DMS53 (cell line): ENCODE data around the gene PTPRCAP.

Experiments
- DNase-seq: peaks from one replicate; lab custom pipeline; 2025; lab: John Stamatoyannopoulos, UW

PTPRCAP gene

GRCh38 chr11:67440229-67441097 lies 3.0 kb upstream of the PTPRCAP start:
- no peak for DNase-seq

GRCh38 chr11:67439321-67440228 lies 2.1 kb upstream of the PTPRCAP start:
- peak; percentile 77 for DNase-seq

GRCh38 chr11:67438158-67438902 lies 848 bp upstream of the PTPRCAP start:
- no peak for DNase-seq

GRCh38 chr11:67437809-67438157 lies 301 bp upstream of the PTPRCAP start:
- DNase-seq: no peak

- peak; percentile 74 for DNase-seq
Measured at GRCh38 chr11:67436459-67437081, 912 bp downstream of the PTPRCAP start.

- no peak for DNase-seq
Measured at GRCh38 chr11:67435727-67436458, 1.6 kb downstream of the PTPRCAP start.

- no peak for DNase-seq
Measured at GRCh38 chr11:67435031-67435726, 2.3 kb downstream of the PTPRCAP start.

- no peak for DNase-seq
Measured at GRCh38 chr11:67434395-67434881, 3.0 kb downstream of the PTPRCAP start.

- DNase-seq: no peak
Measured at GRCh38 chr11:67433536-67434394, 3.7 kb downstream of the PTPRCAP start.

- no peak for DNase-seq
Measured at GRCh38 chr11:67432655-67433349, 4.7 kb downstream of the PTPRCAP start.

- no peak for DNase-seq
Measured at GRCh38 chr11:67431346-67432249, 5.9 kb downstream of the PTPRCAP start.

GRCh38 chr11:67429722-67430121 lies 7.8 kb downstream of the PTPRCAP start:
- DNase-seq: no peak

- DNase-seq: no peak
Measured at GRCh38 chr11:67429038-67429668, 8.3 kb downstream of the PTPRCAP start.

- DNase-seq: peak; percentile 99
Measured at GRCh38 chr11:67428052-67429001, 9.2 kb downstream of the PTPRCAP start, which contains the start of gene RPS6KB2. Gene RPS6KB2, plus strand, starts transcription at chr11:67428494. Its CDS starts 52 bp downstream, at chr11:67428546.

- DNase-seq: peak; percentile 67
Measured at GRCh38 chr11:67427364-67427859, 10.1 kb downstream of the PTPRCAP start.
